Measurements from ENCODE around the gene SPON1. TPM values are rescaled to one million over a fixed set of nuclear protein-coding genes. Genes with fewer than 3 reads are reported as not detected.

Gene SPON1
- total and polyA plus RNA-seq, 2 experiments from 2014 or later, result 2.9 to 6.4 TPM

DNA sequence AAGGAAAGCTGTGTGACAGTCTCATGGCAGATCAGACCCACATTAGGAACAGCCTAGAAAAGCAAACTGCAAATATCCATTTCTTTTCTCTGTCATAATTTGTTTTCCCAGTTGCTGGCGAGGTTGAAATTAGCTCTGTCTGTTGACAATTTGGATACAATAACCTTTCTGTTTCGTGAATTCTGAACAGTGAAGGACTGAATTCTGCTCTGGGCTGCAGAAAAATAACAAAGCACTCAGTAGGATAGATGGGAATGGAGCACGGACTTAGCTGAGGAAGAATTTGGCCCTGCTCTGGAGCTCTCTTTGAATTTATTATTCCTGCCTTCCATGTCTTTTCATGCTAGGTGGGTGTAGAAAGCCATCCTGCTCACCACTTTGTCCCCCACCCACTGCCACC, 256.2 kb downstream of the SPON1 start (continued):
- no peak for TF ChIP-seq CTCF (conservative IDR thresholded peaks at IDR 0.05; ENCODE audit: low read depth in 2 of 2)
- TF ChIP-seq ETS1 (IDR thresholded peaks at IDR 0.05), result no peak
- TF ChIP-seq ZNF331 (CRISPR knock-in tag; IDR thresholded peaks at IDR 0.05; ENCODE audit: low read depth), result no peak
- no peak for TF ChIP-seq CREB1 (CRISPR knock-in tag; IDR thresholded peaks at IDR 0.05; ENCODE audit: low read depth)
- TF ChIP-seq JUNB (IDR thresholded peaks at IDR 0.05; ENCODE audit: unreplicated experiment), result no peak
- no peak for TF ChIP-seq POLR2AphosphoS5 (IDR thresholded peaks at IDR 0.05; ENCODE audit: low read depth)
- TF ChIP-seq EZH2 (IDR thresholded peaks at IDR 0.05; ENCODE audit: low read depth, unreplicated experiment), result no peak
- no peak for TF ChIP-seq EZH2phosphoT487 (IDR thresholded peaks at IDR 0.05; ENCODE audit: unreplicated experiment)

DNA sequence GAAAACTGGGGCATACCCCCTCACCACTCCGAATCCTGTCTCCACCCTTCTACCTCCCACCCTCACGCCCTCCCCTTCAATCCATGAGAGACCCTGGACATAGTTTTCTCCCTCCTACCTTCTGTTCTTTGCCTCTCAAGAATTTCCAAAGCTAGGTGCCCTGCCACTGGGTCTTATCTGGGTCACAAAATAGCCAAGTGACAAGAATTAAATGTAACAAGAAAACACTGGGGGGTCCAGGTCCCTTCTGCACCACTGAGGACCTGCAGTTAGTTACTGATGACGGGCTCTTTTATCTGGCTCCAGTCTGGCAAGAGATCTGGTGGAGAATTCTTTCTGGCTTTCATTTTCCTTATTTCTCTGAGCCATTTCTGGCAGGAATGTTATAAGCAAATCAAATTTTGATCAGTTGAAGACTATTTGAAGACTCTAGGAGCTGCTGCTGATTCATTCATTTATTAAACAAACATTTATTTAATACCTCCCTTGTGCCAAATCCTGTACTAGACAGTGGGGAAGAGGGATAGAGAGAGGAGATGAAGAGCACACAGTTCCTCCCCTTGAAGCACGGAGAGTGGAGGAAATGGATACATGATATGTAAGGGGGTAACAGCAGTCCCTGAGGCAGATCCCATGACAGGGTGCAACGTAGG, 261.2 kb downstream of the SPON1 start:
- TF ChIP-seq ZNF114 (CRISPR knock-in tag; IDR thresholded peaks at IDR 0.05), result no peak
- no peak for TF ChIP-seq POLR2AphosphoS5 (IDR thresholded peaks at IDR 0.05; ENCODE audit: low read depth)
- TF ChIP-seq ETS1 (IDR thresholded peaks at IDR 0.05), result no peak
- TF ChIP-seq EZH2phosphoT487 (IDR thresholded peaks at IDR 0.05; ENCODE audit: unreplicated experiment), result no peak
- TF ChIP-seq, protein P1, sequence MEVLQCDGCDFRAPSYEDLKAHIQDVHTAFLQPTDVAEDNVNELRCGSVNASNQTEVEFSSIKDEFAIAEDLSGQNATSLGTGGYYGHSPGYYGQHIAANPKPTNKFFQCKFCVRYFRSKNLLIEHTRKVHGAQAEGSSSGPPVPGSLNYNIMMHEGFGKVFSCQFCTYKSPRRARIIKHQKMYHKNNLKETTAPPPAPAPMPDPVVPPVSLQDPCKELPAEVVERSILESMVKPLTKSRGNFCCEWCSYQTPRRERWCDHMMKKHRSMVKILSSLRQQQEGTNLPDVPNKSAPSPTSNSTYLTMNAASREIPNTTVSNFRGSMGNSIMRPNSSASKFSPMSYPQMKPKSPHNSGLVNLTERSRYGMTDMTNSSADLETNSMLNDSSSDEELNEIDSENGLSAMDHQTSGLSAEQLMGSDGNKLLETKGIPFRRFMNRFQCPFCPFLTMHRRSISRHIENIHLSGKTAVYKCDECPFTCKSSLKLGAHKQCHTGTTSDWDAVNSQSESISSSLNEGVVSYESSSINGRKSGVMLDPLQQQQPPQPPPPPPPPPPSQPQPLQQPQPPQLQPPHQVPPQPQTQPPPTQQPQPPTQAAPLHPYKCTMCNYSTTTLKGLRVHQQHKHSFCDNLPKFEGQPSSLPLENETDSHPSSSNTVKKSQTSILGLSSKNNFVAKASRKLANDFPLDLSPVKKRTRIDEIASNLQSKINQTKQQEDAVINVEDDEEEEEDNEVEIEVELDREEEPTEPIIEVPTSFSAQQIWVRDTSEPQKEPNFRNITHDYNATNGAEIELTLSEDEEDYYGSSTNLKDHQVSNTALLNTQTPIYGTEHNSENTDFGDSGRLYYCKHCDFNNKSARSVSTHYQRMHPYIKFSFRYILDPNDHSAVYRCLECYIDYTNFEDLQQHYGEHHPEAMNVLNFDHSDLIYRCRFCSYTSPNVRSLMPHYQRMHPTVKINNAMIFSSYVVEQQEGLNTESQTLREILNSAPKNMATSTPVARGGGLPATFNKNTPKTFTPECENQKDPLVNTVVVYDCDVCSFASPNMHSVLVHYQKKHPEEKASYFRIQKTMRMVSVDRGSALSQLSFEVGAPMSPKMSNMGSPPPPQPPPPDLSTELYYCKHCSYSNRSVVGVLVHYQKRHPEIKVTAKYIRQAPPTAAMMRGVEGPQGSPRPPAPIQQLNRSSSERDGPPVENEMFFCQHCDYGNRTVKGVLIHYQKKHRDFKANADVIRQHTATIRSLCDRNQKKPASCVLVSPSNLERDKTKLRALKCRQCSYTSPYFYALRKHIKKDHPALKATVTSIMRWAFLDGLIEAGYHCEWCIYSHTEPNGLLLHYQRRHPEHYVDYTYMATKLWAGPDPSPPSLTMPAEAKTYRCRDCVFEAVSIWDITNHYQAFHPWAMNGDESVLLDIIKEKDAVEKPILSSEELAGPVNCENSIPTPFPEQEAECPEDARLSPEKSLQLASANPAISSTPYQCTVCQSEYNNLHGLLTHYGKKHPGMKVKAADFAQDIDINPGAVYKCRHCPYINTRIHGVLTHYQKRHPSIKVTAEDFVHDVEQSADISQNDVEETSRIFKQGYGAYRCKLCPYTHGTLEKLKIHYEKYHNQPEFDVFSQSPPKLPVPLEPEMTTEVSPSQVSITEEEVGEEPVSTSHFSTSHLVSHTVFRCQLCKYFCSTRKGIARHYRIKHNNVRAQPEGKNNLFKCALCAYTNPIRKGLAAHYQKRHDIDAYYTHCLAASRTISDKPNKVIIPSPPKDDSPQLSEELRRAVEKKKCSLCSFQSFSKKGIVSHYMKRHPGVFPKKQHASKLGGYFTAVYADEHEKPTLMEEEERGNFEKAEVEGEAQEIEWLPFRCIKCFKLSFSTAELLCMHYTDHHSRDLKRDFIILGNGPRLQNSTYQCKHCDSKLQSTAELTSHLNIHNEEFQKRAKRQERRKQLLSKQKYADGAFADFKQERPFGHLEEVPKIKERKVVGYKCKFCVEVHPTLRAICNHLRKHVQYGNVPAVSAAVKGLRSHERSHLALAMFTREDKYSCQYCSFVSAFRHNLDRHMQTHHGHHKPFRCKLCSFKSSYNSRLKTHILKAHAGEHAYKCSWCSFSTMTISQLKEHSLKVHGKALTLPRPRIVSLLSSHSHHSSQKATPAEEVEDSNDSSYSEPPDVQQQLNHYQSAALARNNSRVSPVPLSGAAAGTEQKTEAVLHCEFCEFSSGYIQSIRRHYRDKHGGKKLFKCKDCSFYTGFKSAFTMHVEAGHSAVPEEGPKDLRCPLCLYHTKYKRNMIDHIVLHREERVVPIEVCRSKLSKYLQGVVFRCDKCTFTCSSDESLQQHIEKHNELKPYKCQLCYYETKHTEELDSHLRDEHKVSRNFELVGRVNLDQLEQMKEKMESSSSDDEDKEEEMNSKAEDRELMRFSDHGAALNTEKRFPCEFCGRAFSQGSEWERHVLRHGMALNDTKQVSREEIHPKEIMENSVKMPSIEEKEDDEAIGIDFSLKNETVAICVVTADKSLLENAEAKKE (CRISPR knock-in tag; IDR thresholded peaks at IDR 0.05), result no peak
- no peak for TF ChIP-seq NANOG (IDR thresholded peaks at IDR 0.05; ENCODE audit: borderline replicate concordance)
- TF ChIP-seq JUNB (IDR thresholded peaks at IDR 0.05; ENCODE audit: unreplicated experiment), result no peak
- TF ChIP-seq CREB1 (CRISPR knock-in tag; IDR thresholded peaks at IDR 0.05; ENCODE audit: low read depth), result no peak
- no peak for TF ChIP-seq ZNF331 (CRISPR knock-in tag; IDR thresholded peaks at IDR 0.05; ENCODE audit: low read depth)
- Mint-ChIP-seq H3K36me3 (ENCODE audit: low read depth) (no peaks in the 10 kb centered on the region), H3K27ac (no peak overlapping the region), H3K27me3 (ENCODE audit: insufficient read depth, low read depth, poor library complexity) (peaks cover 7% of the 10 kb centered on the region), H3K4me1 (peaks cover 22% of the 10 kb centered on the region), H3K4me3 (no peak overlapping the region), H3K9me3 (peaks cover 3% of the 10 kb centered on the region; the same call in 1 of the 3 replicates)
- no peak overlapping the region for H2AFZ ChIP-seq
- H3K4me1 ChIP-seq (ENCODE audit: insufficient read depth), result peaks cover 32% of the 10 kb centered on the region
- peaks cover 5% of the 10 kb centered on the region; the same call in 1 of the 2 replicates for H3K36me3 ChIP-seq (ENCODE audit: insufficient read depth)
- 0 out of 2 replicates have a peak overlapping the region, but pooled peaks have one; percentile 16 for H3K4me3 ChIP-seq
- no peaks in the 10 kb centered on the region for H3F3A ChIP-seq (replicated peaks; ENCODE audit: low read depth)
- no peak for DNase-seq (ENCODE audit: low spot score)
- no peaks in the 10 kb centered on the region for H3K27me3 ChIP-seq (ENCODE audit: insufficient read depth)
- peak overlapping the region; percentile 64 for H3K4me2 ChIP-seq
- no peak; the same call in 2 of the 3 replicates for ATAC-seq
- H3K27ac ChIP-seq (ENCODE audit: low read depth), result no peak overlapping the region
- no peaks in the 10 kb centered on the region for H3K79me2 ChIP-seq (replicated peaks; ENCODE audit: insufficient read depth)
- H4K20me1 ChIP-seq (replicated peaks; ENCODE audit: insufficient read depth), result no peaks in the 10 kb centered on the region
- H3K9me2 ChIP-seq (ENCODE audit: insufficient read depth), result 0 out of 2 replicates have a peak, but pooled peaks cover 8% of the 10 kb centered on the region
